GM21825 (cell line): ENCODE results near the gene INSM1.

ENCODE experiments used
- ATAC-seq: cut with Tn5 transposase; IDR thresholded peaks from one replicate; pipeline ENCODE4 v1.9.1; 2021; ENCODE audit warnings: mild to moderate bottlenecking, moderate library complexity; ENCODE audit not compliant: unreplicated experiment

The INSM1 gene

GRCh38 chr20:20360464-20360863, 7.4 kb upstream of the INSM1 start:
- ATAC-seq, result peak; percentile 51

- ATAC-seq, result no peak
Observed at GRCh38 chr20:20362774-20363433, 5.0 kb upstream of the INSM1 start.

GRCh38 chr20:20363434-20363798, 4.5 kb upstream of the INSM1 start:
- ATAC-seq, result no peak

GRCh38 chr20:20363799-20364592, 3.9 kb upstream of the INSM1 start:
- ATAC-seq, result no peak

- ATAC-seq, result no peak
Observed at GRCh38 chr20:20364593-20365479, 3.1 kb upstream of the INSM1 start.

- ATAC-seq, result no peak
Observed at GRCh38 chr20:20365480-20366161, 2.3 kb upstream of the INSM1 start.

- no peak for ATAC-seq
Observed at GRCh38 chr20:20366551-20366875, 1.4 kb upstream of the INSM1 start.

GRCh38 chr20:20366876-20367574, 879 bp upstream of the INSM1 start:
- no peak for ATAC-seq

- ATAC-seq, result no peak
Observed at GRCh38 chr20:20368418-20369249, 730 bp downstream of the INSM1 start.

- ATAC-seq, result no peak
Observed at GRCh38 chr20:20369250-20370093, 1.6 kb downstream of the INSM1 start.

- no peak for ATAC-seq
Observed at GRCh38 chr20:20370094-20370575, 2.2 kb downstream of the INSM1 start.

- no peak for ATAC-seq
Observed at GRCh38 chr20:20371083-20371482, 3.2 kb downstream of the INSM1 start.

- no peak for ATAC-seq
Observed at GRCh38 chr20:20371681-20372080, 3.8 kb downstream of the INSM1 start.

GRCh38 chr20:20373091-20373571, 5.2 kb downstream of the INSM1 start:
- no peak for ATAC-seq

- ATAC-seq, result no peak
Observed at GRCh38 chr20:20375862-20376261, 8.0 kb downstream of the INSM1 start.

- no peak for ATAC-seq
Observed at GRCh38 chr20:20386192-20386591, 18.3 kb downstream of the INSM1 start.

GRCh38 chr20:20390393-20390792, 22.5 kb downstream of the INSM1 start:
- no peak for ATAC-seq

GRCh38 chr20:20391115-20391514, 23.2 kb downstream of the INSM1 start:
- ATAC-seq, result no peak
